Measurements from ENCODE around the gene HBS1L.
"Not testable (repeated sequence)": the region's sequence is repeated elsewhere in the genome, so short reads cannot be mapped to it uniquely, and the experiment has no call there.

HBS1L gene

GRCh38 chr6:135073756-135074393 is 19.3 kb upstream of the HBS1L start:
- DNase-seq: no peak

GRCh38 chr6:135073217-135073616 is 18.6 kb upstream of the HBS1L start:
- DNase-seq: no peak

GRCh38 chr6:135072753-135073152 is 18.1 kb upstream of the HBS1L start:
- DNase-seq: no peak

DNA sequence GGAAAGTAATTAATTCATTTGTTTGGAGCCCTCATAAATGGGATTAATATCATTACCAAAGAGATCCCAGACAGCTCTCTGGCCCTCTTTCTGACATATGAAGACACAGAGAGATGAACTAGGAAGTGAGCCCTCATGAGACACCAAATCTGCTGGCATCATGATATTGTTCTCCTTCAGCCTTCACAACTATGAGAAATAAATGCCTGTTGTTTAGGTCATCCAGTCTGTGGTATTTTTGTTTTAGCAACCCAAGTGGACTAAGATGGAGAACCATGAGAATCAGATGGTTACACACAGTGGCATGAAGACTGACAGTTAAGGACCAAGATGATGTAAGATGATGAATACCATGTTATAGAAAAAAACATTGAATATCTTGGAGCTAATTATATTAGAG is 16.9 kb upstream of the HBS1L start:
- DNase-seq: no peak

GRCh38 chr6:135067911-135068310 is 13.3 kb upstream of the HBS1L start:
- DNase-seq: no peak

DNA sequence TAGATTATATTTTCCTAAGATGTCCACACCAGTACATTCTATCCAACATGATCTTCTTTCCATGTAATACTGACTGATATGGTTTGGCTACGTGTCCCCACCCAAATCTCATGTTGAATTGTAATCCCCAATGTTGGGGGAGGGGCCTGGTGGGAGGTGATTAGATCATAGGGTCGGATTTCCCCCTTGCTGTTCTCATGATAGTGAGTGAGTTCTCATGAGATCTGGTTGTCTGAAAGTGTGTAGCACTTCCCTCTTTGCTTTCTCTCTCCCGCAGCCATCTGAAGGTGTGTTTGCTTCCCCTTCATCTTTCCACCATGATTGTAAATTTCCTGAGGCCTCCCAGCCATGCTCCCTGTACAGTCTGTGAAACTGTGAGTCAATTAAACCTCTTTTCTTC is 12.2 kb upstream of the HBS1L start:
- no peak for DNase-seq

- DNase-seq: no peak
Observed at GRCh38 chr6:135066397-135066796, 11.8 kb upstream of the HBS1L start.

DNA sequence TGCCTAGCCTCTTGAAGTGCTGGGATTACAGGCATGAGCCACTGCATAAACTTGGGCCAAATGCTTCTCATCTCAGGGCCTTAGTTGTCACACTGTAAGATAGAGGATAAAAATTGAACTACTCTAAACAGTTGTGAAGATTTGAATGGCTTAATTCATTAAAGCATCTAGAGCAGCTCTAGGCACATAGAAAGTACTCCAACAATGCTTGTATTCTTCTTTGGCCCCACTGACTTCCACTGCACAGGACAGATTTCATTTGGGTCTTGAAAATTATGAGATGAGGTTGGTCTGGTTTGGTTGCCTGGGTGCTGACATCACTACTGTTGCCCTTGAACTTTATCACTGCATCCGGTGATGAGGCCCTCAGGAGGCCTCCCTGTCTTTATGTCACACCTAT is 10.0 kb upstream of the HBS1L start:
- no peak for DNase-seq

GRCh38 chr6:135063926-135064325 is 9.3 kb upstream of the HBS1L start:
- DNase-seq: no peak

- DNase-seq: no peak
Observed at GRCh38 chr6:135062735-135063134, 8.1 kb upstream of the HBS1L start.

- no peak for DNase-seq
Observed at GRCh38 chr6:135060076-135060475, 5.5 kb upstream of the HBS1L start.

DNA sequence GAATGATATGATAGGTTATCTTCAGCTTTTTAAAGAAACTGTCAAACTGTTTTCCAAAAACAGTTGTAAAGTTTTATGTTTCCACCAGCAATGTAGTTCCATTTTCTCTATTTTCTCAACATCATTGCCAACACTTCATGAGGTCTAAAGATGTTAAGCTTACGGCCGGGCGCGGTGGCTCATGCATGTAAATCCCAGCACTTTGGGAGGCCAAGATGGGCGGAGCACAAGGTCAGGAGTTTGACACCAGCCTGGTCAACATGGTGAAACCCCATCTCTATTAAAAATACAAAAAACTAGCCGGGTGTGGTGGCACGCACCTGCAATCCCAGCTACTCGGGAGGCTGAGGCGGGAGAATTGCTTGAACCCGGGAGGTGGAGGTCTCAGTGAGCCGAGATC is 3.7 kb upstream of the HBS1L start:
- DNase-seq: not testable (repeated sequence)

DNA sequence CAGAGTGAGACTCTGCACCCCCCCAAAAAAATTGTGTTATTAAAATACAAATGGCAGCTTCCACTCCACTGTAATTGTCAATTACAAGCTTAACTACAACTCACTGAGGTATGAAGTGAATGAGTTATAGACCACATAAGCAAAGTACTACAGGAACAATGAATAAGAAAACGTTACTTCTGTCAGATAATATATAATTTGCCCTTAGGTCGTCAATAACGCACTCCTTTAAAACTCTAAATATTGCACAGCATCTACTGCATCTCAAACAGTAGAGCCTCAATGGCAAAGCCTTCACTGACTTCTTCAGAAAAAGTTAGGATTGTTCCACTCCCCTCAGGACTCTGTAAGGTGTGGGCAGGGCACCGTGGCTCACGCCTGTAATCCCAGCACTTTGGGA is 2.0 kb upstream of the HBS1L start:
- DNase-seq: no peak

- DNase-seq: no peak
Observed at GRCh38 chr6:135054226-135054568, 425 bp downstream of the HBS1L start.

DNA sequence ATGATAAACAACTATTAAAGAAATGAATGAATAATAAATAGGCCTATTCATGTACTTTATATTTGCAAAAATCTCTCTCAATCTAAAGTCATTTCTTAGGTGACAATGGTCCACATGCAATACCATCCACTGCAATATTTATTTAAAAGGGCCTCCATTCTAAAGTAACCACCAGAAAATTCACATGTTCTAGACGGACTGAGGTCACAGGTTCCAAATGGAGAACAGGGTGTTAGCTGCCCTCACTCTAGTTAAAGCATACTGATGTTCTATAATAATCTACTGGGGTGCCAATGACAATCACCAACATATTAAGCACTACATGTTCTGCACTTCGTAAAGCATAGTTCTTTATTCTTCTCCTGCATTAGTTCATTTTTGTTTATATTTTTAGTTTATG is 1.2 kb downstream of the HBS1L start:
- no peak for DNase-seq

DNA sequence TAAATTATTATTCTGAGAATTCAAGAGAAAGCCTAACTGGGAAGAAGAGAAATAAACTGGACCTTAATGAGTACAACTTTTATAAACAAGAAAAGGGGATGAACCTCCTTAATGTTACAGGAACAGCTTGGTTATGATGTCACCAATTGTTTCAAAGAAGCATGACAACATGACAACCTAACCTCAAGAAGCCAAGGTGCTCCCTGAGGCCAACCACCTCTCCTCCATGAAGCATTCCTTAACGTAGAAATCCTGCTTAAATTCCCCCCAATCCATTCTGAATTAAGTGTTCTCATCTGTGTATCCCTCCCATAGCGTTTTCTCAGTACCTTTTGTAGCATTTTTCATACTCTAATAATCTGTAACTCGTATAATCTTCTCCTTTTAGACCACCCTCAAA is 1.7 kb downstream of the HBS1L start:
- no peak for DNase-seq

DNA sequence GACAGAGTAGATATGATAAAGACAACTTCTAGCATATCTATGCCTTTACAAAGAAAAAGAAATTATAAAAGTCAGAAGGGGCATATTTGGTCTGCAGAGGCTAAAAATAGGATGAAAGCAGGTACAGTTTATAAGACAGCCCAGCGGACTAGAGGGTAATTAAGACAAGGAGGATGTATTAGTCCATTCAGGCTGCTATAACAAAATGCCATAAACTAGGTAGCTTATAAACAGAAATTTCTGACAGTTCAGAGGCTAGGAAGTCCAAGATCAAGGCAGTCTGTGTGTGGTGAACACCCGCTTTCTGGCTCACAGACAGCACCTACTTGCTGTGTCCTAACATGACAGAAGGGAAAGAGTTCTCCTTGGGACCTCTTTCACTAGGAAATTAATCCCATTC is 5.7 kb downstream of the HBS1L start:
- DNase-seq: no peak

GRCh38 chr6:135047336-135047735 is 7.3 kb downstream of the HBS1L start:
- DNase-seq: no peak

- DNase-seq: no peak
Observed at GRCh38 chr6:135046912-135047311, 7.7 kb downstream of the HBS1L start.

- no peak for DNase-seq
Observed at GRCh38 chr6:135044639-135045038, 10.0 kb downstream of the HBS1L start.

DNA sequence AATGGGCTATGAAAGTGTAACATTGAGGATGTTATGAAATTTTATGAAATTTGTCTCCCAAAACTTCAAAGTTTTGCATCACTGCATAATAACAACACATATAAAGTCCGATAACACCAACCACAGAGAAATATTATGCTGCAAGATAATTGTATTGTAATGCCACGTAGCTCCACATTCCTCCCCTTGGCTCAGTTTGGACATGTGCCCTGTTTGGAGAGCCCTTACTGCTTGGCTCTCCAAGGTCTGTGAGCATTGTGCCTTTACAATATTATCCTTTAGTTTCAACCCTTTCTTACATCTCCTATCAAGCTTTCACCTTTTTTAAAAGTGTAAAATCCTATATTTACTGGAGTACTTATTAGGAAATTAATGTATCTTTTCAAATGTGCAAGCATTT is 10.8 kb downstream of the HBS1L start:
- DNase-seq: no peak

DNA sequence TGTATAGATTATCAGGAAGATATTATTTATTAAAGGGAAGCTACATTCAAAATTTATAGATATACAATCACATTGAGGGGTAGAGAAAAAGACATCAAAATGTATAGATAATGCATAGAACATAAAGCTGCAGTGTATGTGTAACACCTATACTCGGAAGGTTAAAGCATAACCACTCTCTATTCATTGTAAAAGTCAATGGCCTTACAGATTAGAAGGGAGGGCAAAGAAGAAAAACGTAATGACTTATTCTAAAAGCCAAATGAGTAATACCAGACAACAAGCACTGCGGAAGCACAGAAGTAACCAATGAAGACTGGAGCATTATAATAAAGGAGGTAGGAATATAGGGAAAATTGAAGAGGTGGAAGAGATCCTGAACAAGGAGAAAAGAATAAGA is 11.3 kb downstream of the HBS1L start:
- no peak for DNase-seq

- no peak for DNase-seq
Observed at GRCh38 chr6:135038335-135038734, 16.3 kb downstream of the HBS1L start.

DNA sequence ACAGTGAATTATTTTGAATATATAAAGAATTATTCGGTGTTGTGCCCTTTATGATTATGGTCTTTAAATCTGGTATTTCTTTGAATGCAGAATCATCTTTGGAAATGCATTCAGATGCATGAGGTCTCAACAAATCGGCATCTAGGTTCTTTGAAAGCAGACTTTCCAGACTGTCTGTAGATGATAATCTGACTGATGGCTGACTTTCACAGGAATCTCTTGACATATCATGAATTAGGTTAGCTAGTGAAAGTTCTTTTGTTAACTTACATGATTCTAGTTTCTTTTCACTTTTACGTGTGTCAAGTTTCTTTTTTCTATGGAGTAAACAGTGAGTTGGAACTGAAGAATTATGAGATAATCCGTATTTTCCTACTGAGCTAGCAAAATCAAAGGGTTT is 17.1 kb downstream of the HBS1L start:
- DNase-seq: no peak

DNA sequence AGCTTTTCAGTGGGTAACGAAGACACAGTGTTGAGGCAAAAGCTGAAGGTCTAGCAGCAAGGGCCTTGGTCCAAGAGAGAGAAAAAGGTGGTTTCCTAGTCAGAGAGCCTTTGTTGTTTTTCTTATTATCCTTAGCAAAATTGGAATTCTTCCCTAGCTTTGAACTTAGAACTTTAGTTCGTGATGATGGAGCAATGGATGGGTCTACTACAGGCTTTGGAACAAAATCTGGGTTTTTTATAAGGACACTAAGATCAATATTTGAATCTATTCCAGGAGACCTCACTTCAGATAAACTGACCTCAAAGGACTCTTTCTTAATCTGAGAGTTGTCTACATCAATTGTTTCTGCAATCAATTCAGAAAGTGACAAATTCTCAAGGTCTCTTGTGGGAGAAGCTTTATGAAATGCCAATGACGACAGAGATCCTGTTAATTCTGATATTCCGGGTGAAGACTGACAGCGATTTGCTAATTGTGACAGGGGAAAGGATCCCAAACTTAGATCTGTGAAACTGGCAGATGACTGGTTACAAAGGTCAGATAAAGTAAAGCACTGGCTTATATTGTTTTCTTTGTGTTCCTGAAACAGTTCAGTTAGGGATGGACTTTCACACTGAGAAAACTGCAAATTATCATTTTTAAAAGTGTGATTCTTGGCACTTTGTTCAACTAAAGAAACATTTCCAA is 17.7 kb downstream of the HBS1L start:
- DNase-seq: no peak

Measured in activated CD4-positive, CD25-positive, alpha-beta regulatory T cell treated with anti-CD3 and anti-CD28 coated beads, Interleukin-2, amount 50 U/mL, for 72 hours (primary cell).